ENCODE measurements around the gene NTSR1. TPM values are rescaled to one million over a fixed set of nuclear protein-coding genes. Genes with fewer than 3 reads are reported as not detected.

NTSR1 gene
- total and polyA plus RNA-seq, 2 of the 13 experiments (the other 11 are each of a cell fraction or from before 2014, with no cell fraction given): 0.09 to 0.12 TPM

- TF ChIP-seq CREBL2 (CRISPR knock-in tag; IDR thresholded peaks at IDR 0.05; ENCODE audit: borderline replicate concordance) (no peak), MTA3 (CRISPR knock-in tag; IDR thresholded peaks at IDR 0.05) (no peak), ZFP37 (CRISPR knock-in tag; IDR thresholded peaks at IDR 0.05; ENCODE audit: borderline replicate concordance) (no peak), PREB (CRISPR knock-in tag; IDR thresholded peaks at IDR 0.05) (no peak), FOXP4 (CRISPR knock-in tag; IDR thresholded peaks at IDR 0.05) (no peak), PCBP1 (IDR thresholded peaks at IDR 0.05; ENCODE audit: borderline replicate concordance, low read depth, low read length) (peak; percentile 14; the same call in 1 of the 2 replicates), CERS6 (CRISPR knock-in tag; IDR thresholded peaks at IDR 0.05) (no peak), NFYC (CRISPR knock-in tag; IDR thresholded peaks at IDR 0.05) (no peak), JUNB (CRISPR knock-in tag; IDR thresholded peaks at IDR 0.05; ENCODE audit: borderline replicate concordance) (no peak), ZBTB10 (CRISPR knock-in tag; IDR thresholded peaks at IDR 0.05; ENCODE audit: borderline replicate concordance) (no peak), GATA4 (IDR thresholded peaks at IDR 0.05; ENCODE audit: borderline replicate concordance, low read depth) (no peak), SAP130 (CRISPR knock-in tag; IDR thresholded peaks at IDR 0.05; ENCODE audit: low read depth) (no peak), TBL1XR1 (IDR thresholded peaks at IDR 0.05; ENCODE audit: borderline replicate concordance, low read length, partially characterized antibody) (no peak), ZNF549 (CRISPR knock-in tag; IDR thresholded peaks at IDR 0.05) (no peak), ZNF251 (CRISPR knock-in tag; IDR thresholded peaks at IDR 0.05) (no peak), ETV5 (CRISPR knock-in tag; IDR thresholded peaks at IDR 0.05; ENCODE audit: borderline replicate concordance) (no peak), RARG (CRISPR knock-in tag; IDR thresholded peaks at IDR 0.05; ENCODE audit: low read depth) (no peak), SIN3B (IDR thresholded peaks at IDR 0.05; ENCODE audit: low read length) (no peak), HOXA7 (CRISPR knock-in tag; IDR thresholded peaks at IDR 0.05) (no peak), ZNF138 (CRISPR knock-in tag; IDR thresholded peaks at IDR 0.05; ENCODE audit: low read depth) (no peak), TFE3 (CRISPR knock-in tag; IDR thresholded peaks at IDR 0.05) (no peak)
Measured at GRCh38 chr20:62665153-62665754, 43.4 kb upstream of the NTSR1 start (continued).
